HG03135 (cell line): Measurements from ENCODE around the gene NLRP10.

ENCODE experiments used
- ATAC-seq: cut with Tn5 transposase; IDR thresholded peaks from one replicate; pipeline ENCODE4 v1.9.1; 2021; ENCODE audit warnings: mild to moderate bottlenecking, moderate library complexity; ENCODE audit not compliant: unreplicated experiment

NLRP10 gene

GRCh38 chr11:7977232-7977917 is 12.1 kb upstream of the NLRP10 start:
- no peak for ATAC-seq

- no peak for ATAC-seq
Observed at GRCh38 chr11:7974668-7975067, 9.4 kb upstream of the NLRP10 start.

GRCh38 chr11:7973011-7973410 is 7.8 kb upstream of the NLRP10 start:
- no peak for ATAC-seq

GRCh38 chr11:7971846-7972245 is 6.6 kb upstream of the NLRP10 start:
- no peak for ATAC-seq

GRCh38 chr11:7969756-7970646 is 4.8 kb upstream of the NLRP10 start:
- ATAC-seq, result no peak

GRCh38 chr11:7968686-7969085 is 3.4 kb upstream of the NLRP10 start:
- ATAC-seq, result no peak

- no peak for ATAC-seq
Observed at GRCh38 chr11:7967826-7968225, 2.6 kb upstream of the NLRP10 start.

GRCh38 chr11:7967097-7967496 is 1.9 kb upstream of the NLRP10 start:
- ATAC-seq, result no peak

- ATAC-seq, result no peak
Observed at GRCh38 chr11:7964873-7965272, 374 bp downstream of the NLRP10 start.

- ATAC-seq, result no peak
Observed at GRCh38 chr11:7964261-7964660, 986 bp downstream of the NLRP10 start.

GRCh38 chr11:7955191-7955590 is 10.1 kb downstream of the NLRP10 start:
- no peak for ATAC-seq

- ATAC-seq, result no peak
Observed at GRCh38 chr11:7949934-7950333, 15.3 kb downstream of the NLRP10 start.

- ATAC-seq, result no peak
Observed at GRCh38 chr11:7944123-7944522, 21.1 kb downstream of the NLRP10 start.

GRCh38 chr11:7941608-7942007 is 23.6 kb downstream of the NLRP10 start, which contains the start of gene OR10A3:
Gene OR10A3, minus strand, starts transcription at chr11:7941708. Its CDS starts 2,188 bp downstream, at chr11:7939520.
- no peak for ATAC-seq

- no peak for ATAC-seq
Observed at GRCh38 chr11:7941146-7941545, 24.1 kb downstream of the NLRP10 start.

- no peak for ATAC-seq
Observed at GRCh38 chr11:7936615-7937014, 28.6 kb downstream of the NLRP10 start.

- ATAC-seq, result no peak
Observed at GRCh38 chr11:7931168-7931567, 34.1 kb downstream of the NLRP10 start, which contains the start of gene OR10A6. Gene OR10A6, minus strand, starts transcription at chr11:7931268. Its CDS starts 2,606 bp downstream, at chr11:7928662.

- ATAC-seq, result no peak
Observed at GRCh38 chr11:7927635-7928034, 37.6 kb downstream of the NLRP10 start.

- no peak for ATAC-seq
Observed at GRCh38 chr11:7924536-7924935, 40.7 kb downstream of the NLRP10 start.

- no peak for ATAC-seq
Observed at GRCh38 chr11:7918141-7918540, 47.1 kb downstream of the NLRP10 start.
